ENCODE data around the gene ERICH6B.
"Not testable (repeated sequence)": the region's sequence is repeated elsewhere in the genome, so short reads cannot be mapped to it uniquely, and the experiment has no call there.

DNA sequence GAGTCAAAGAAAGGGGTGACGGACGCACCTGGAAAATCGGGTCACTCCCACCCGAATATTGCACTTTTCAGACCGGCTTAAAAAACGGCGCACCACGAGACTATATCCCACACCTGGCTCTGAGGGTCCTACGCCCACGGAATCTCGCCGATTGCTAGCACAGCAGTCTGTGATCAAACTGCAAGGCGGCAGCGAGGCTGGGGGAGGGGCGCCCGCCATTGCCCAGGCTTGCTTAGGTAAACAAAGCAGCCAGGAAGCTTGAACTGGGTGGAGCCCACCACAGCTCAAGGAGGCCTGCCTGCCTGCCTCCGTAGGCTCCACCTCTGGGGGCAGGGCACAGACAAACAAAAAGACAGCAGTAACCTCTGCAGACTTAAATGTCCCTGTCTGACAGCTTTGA is 29.7 kb upstream of the ERICH6B start:
- TF ChIP-seq, protein P1, sequence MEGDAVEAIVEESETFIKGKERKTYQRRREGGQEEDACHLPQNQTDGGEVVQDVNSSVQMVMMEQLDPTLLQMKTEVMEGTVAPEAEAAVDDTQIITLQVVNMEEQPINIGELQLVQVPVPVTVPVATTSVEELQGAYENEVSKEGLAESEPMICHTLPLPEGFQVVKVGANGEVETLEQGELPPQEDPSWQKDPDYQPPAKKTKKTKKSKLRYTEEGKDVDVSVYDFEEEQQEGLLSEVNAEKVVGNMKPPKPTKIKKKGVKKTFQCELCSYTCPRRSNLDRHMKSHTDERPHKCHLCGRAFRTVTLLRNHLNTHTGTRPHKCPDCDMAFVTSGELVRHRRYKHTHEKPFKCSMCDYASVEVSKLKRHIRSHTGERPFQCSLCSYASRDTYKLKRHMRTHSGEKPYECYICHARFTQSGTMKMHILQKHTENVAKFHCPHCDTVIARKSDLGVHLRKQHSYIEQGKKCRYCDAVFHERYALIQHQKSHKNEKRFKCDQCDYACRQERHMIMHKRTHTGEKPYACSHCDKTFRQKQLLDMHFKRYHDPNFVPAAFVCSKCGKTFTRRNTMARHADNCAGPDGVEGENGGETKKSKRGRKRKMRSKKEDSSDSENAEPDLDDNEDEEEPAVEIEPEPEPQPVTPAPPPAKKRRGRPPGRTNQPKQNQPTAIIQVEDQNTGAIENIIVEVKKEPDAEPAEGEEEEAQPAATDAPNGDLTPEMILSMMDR (IDR thresholded peaks at IDR 0.05), result not testable (repeated sequence)
- not testable (repeated sequence) for TF ChIP-seq POLR2A, EP300 (IDR thresholded peaks at IDR 0.05)
